GM12872 (cell line): ENCODE results near the gene IGLON5.

Experiments
- CTCF ChIP-seq: IDR thresholded peaks from 3 replicates; pipeline ENCODE4 v1.5.1; 2011; ENCODE audit warnings: low read depth, mild to moderate bottlenecking, low read length, moderate library complexity; ENCODE audit not compliant: insufficient read depth

The IGLON5 gene

GRCh38 chr19:51337141-51337860, 25.9 kb downstream of the IGLON5 start:
- no peak for TF ChIP-seq CTCF

- TF ChIP-seq CTCF: no peak
Observed at GRCh38 chr19:51337861-51338562, 26.6 kb downstream of the IGLON5 start.

GRCh38 chr19:51338563-51339312, 27.3 kb downstream of the IGLON5 start:
- peak; percentile 82 for TF ChIP-seq CTCF

- TF ChIP-seq CTCF: no peak
Observed at GRCh38 chr19:51339313-51339686, 27.9 kb downstream of the IGLON5 start.

- peak; percentile 28; the same call in 1 of the 3 replicates for TF ChIP-seq CTCF
Observed at GRCh38 chr19:51339687-51340656, 28.5 kb downstream of the IGLON5 start.

- no peak for TF ChIP-seq CTCF
Observed at GRCh38 chr19:51341066-51341465, 29.6 kb downstream of the IGLON5 start.
